ENCODE results near the gene THUMPD1. TPM values are rescaled to one million over a fixed set of nuclear protein-coding genes. Genes with fewer than 3 reads are reported as not detected.

THUMPD1 gene
- polyA plus RNA-seq, 1 experiment, result 12.5 TPM

DNA sequence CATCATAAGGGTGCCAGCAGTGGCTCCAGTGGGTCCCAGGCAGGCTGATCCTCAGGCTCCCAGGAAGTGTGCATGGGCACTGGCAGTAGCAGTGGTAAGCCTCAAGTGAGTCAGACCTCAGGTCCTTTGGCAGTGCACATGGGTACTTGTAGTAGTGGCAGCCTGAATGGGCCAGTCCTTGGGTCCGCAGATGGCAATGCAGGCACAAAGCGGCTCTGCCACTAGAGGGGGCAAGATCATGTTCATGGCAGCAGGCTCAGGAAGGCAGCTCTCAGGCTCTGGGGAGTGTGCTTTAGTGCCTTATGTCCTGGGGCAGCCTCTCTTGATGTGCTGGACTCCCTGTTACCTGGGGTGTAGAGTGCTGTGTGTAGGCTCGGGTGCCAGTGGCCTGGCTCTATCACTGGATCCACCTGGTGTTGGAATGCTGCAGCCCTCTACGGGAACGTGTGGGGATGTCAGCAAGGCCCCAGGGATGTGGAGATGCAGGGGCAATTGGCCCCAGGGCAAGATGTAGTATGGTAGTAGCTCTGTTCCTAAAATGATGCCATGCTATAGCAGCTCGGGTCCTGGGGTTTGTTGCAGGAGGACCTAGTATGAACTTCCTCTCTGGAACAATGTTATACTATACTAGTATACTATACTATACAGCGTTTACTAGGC is 33.2 kb upstream of the THUMPD1 start:
- DNase-seq (ENCODE audit: low read depth), result no peak
- H3K4me3 ChIP-seq (ENCODE audit: low read depth, low read length), result no peak overlapping the region
- no peaks in the 10 kb centered on the region for H3K36me3 ChIP-seq (ENCODE audit: control insufficient read depth, insufficient read depth, low read length)
- CTCF ChIA-PET, result interaction anchor here (0.6 to 5.8 kb wide), 10 partner anchors 8 to 75 kb away, joined by 3 to 41 read pairs (median 4); partner anchors contain the start of genes ACSM3, ERI2 and REXO5
- POLR2A ChIA-PET, result interaction anchor here (0.6 kb wide), 1 partner anchor 445 kb away, joined by 3 read pairs; no protein-coding TSS in a partner anchor
- TF ChIP-seq, protein P1, sequence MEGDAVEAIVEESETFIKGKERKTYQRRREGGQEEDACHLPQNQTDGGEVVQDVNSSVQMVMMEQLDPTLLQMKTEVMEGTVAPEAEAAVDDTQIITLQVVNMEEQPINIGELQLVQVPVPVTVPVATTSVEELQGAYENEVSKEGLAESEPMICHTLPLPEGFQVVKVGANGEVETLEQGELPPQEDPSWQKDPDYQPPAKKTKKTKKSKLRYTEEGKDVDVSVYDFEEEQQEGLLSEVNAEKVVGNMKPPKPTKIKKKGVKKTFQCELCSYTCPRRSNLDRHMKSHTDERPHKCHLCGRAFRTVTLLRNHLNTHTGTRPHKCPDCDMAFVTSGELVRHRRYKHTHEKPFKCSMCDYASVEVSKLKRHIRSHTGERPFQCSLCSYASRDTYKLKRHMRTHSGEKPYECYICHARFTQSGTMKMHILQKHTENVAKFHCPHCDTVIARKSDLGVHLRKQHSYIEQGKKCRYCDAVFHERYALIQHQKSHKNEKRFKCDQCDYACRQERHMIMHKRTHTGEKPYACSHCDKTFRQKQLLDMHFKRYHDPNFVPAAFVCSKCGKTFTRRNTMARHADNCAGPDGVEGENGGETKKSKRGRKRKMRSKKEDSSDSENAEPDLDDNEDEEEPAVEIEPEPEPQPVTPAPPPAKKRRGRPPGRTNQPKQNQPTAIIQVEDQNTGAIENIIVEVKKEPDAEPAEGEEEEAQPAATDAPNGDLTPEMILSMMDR (IDR thresholded peaks at IDR 0.05; ENCODE audit: insufficient read depth, low read depth, low read length), result peak; percentile 91
- H3K27me3 ChIP-seq (ENCODE audit: control insufficient read depth, insufficient read depth, low read length), result no peaks in the 10 kb centered on the region

DNA sequence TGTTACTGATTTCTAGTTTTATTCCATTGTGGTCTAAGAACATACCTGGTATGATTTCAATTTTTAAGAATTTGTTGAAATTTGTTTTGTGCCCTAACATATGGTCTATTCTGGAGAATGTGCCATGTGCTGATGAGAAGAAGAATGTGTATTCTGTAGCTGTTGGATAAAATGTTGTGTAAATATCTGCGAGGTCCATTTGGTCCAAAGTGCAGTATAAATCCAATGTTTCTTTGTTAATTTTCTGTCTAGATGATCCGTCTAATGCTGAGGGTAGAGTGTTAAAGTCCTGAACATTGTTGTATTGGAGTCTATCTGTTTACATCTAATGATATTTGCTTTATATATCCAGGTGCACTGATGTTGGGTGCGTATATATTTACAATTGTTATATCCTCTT is 32.1 kb upstream of the THUMPD1 start:
- no peak for DNase-seq (ENCODE audit: low read depth)
- Histone ChIP-seq H3K4me3 (ENCODE audit: low read depth, low read length) (no peak overlapping the region), H3K27me3 (ENCODE audit: control insufficient read depth, insufficient read depth, low read length) (no peaks in the 10 kb centered on the region), H3K36me3 (ENCODE audit: control insufficient read depth, insufficient read depth, low read length) (no peaks in the 10 kb centered on the region)
- TF ChIP-seq, protein P1 (IDR thresholded peaks at IDR 0.05; ENCODE audit: insufficient read depth, low read depth, low read length), result no peak
- CTCF ChIA-PET, result interaction anchor here (0.6 to 5.8 kb wide), 5 partner anchors 9 to 527 kb away, joined by 3 to 41 read pairs (median 12); partner anchors contain the start of gene ACSM3
- POLR2A ChIA-PET, result no interaction called here

DNA sequence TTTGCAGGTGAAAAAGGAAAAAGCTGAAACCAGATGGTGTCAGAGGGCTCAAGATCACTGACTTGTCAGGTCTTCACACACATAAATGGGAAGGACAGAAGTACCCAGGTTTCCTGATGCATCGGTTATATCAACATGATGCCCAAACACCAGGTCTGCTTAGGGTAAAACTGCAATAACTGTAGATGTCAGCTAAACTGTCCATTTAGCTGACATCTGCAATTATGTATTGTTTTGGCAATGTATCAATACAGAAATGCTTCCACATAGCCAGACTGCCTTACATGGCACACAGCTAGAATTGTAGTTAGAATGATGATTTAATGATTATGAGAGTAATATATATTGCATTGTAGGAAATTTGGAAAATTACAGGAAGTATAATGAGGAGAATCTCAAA is 27.2 kb upstream of the THUMPD1 start:
- Histone ChIP-seq H3K27me3 (ENCODE audit: control insufficient read depth, insufficient read depth, low read length) (no peaks in the 10 kb centered on the region; the same call in 1 of the 2 replicates), H3K4me3 (ENCODE audit: low read depth, low read length) (no peak overlapping the region), H3K36me3 (ENCODE audit: control insufficient read depth, insufficient read depth, low read length) (no peaks in the 10 kb centered on the region)
- ChIA-PET CTCF (no interaction called here), POLR2A (no interaction called here)
- DNase-seq (ENCODE audit: low read depth), result no peak
- TF ChIP-seq, protein P1 (IDR thresholded peaks at IDR 0.05; ENCODE audit: insufficient read depth, low read depth, low read length), result no peak

DNA sequence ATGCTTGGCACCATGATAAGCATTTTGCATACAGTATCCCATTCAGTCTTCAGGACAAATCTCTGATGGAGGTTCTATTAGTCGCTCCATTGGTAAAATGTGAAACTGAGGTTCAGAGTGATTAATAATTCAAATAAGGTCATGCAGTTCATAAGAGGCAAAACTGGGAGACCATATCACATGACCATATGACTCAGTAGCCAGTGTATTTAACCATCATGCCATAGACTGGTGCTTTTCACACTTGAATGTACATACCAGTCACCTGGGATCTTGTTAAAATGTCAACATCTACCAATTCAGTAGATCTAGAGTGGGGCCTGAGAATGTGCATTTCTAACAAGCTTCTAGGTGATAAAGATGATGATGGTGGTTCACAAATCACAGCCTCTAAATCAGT is 26.5 kb upstream of the THUMPD1 start:
- TF ChIP-seq, protein P1 (IDR thresholded peaks at IDR 0.05; ENCODE audit: insufficient read depth, low read depth, low read length), result no peak
- ChIA-PET POLR2A (no interaction called here), CTCF (no interaction called here)
- Histone ChIP-seq H3K36me3 (ENCODE audit: control insufficient read depth, insufficient read depth, low read length) (no peaks in the 10 kb centered on the region), H3K4me3 (ENCODE audit: low read depth, low read length) (no peak overlapping the region), H3K27me3 (ENCODE audit: control insufficient read depth, insufficient read depth, low read length) (no peaks in the 10 kb centered on the region; the same call in 1 of the 2 replicates)
- no peak for DNase-seq (ENCODE audit: low read depth)

- no peak for DNase-seq (ENCODE audit: low read depth)
- Histone ChIP-seq H3K36me3 (ENCODE audit: control insufficient read depth, insufficient read depth, low read length) (no peaks in the 10 kb centered on the region), H3K27me3 (ENCODE audit: control insufficient read depth, insufficient read depth, low read length) (no peaks in the 10 kb centered on the region; the same call in 1 of the 2 replicates), H3K4me3 (ENCODE audit: low read depth, low read length) (no peak overlapping the region)
- TF ChIP-seq, protein P1 (IDR thresholded peaks at IDR 0.05; ENCODE audit: insufficient read depth, low read depth, low read length), result no peak
- ChIA-PET CTCF (no interaction called here), POLR2A (no interaction called here)
Measured at GRCh38 chr16:20767577-20767976, 26.0 kb upstream of the THUMPD1 start.

Measured in BJ (cell line).